ENCODE results near the gene PPM1D.

- no peak for TF ChIP-seq CTCF (IDR thresholded peaks at IDR 0.05; ENCODE audit: low read depth, low read length, poor library complexity, severe bottlenecking)
- TF ChIP-seq EZH2phosphoT487 (IDR thresholded peaks at IDR 0.05; ENCODE audit: borderline replicate concordance, low read length) = no peak
Measured at GRCh38 chr17:60661489-60661888, 61.5 kb downstream of the PPM1D start.

Data from DOHH2 (cell line).